Esophagus squamous epithelium (tissue), 5 donors: ENCODE data around the gene PLPP7. TPM values are rescaled to one million over a fixed set of nuclear protein-coding genes. Genes with fewer than 3 reads are reported as not detected.

ENCODE experiments used
- DNase-seq: peaks from one replicate; lab custom pipeline; 2025; lab: John Stamatoyannopoulos, UW
- H3K27ac ChIP-seq, 4 donors: fragments of 200-600 bp; sonication (generic); one replicate each; pipeline ENCODE4 v1.5.1; 2016 to 2019; ENCODE audit warnings: mild to moderate bottlenecking in 1 of 4
- H3K27me3 ChIP-seq, 4 donors: fragments of 200-600 bp; sonication (generic); 1 replicate in 3 of 4; 2 replicates in 1 of 4; pipeline versions ENCODE4 v1.5.1 to v1.6.0; 2017 to 2021; ENCODE audit warnings: antibody characterized with exemption in 1 of 4
- H3K36me3 ChIP-seq, 3 donors: fragments of 200-600 bp; sonication (generic); one replicate each; pipeline ENCODE4 v1.5.1; 2016 to 2019
- H3K4me1 ChIP-seq, 3 donors: fragments of 200-600 bp; sonication (generic); one replicate each; pipeline ENCODE4 v1.5.1; 2017 to 2019
- H3K4me3 ChIP-seq, 4 donors: fragments of 200-600 bp; sonication (generic); 1 replicate in 3 of 4; 2 replicates in 1 of 4; pipeline ENCODE4 v1.5.1; 2016 to 2019; ENCODE audit warnings: mild to moderate bottlenecking in 2 of 4, moderate library complexity in 1 of 4
- H3K9me3 ChIP-seq, 3 donors: fragments of 200-600 bp; sonication (generic); one replicate each; pipeline ENCODE4 v1.5.1; 2016 to 2019
- POLR2A ChIP-seq, 4 donors: fragments of 450-650 bp; IDR thresholded peaks; one replicate each; pipeline ENCODE4 v1.6.1; 2017; ENCODE audit warnings: antibody characterized with exemption in 4 of 4, mild to moderate bottlenecking in 4 of 4, moderate library complexity in 3 of 4
- WGBS, 2 donors: methylation state at CpG; one replicate each; pipeline ENCODE4 v1.1.5; 2018; 5-methylcytosine and 5-hydroxymethylcytosine counted together
- intact Hi-C: fragments of 100-400 bp; cut with DNase I; formaldehyde crosslinking; loops from one replicate; pipeline ENCODE4 v1.15.0; 2022
- total RNA-seq, 4 donors: library from RNA; depleted of rRNA; stranded (reverse); fragments of >200 nt; gene quantifications; one replicate each; pipeline ENCODE4 v1.1.0, GENCODE V29; 2016
- TF ChIP-seq, protein P1 (sequence below), 6 experiments: fragments of 450-650 bp in 4 of 6; fragments of 200-600 bp in 2 of 6; sonication (generic) in 2 of 6; IDR thresholded peaks; one replicate each; pipeline ENCODE4 v1.5.1; 2016 to 2019; ENCODE audit warnings: antibody characterized with exemption in 6 of 6, mild to moderate bottlenecking in 4 of 6, moderate library complexity in 4 of 6
- donor health status: DM: yes; HTN: yes; CAD: no.

Gene PLPP7
- total RNA-seq, 4 donors from 2014 or later, result 0.40 to 2.9 (median 0.97) TPM; not detected in 1

DNA sequence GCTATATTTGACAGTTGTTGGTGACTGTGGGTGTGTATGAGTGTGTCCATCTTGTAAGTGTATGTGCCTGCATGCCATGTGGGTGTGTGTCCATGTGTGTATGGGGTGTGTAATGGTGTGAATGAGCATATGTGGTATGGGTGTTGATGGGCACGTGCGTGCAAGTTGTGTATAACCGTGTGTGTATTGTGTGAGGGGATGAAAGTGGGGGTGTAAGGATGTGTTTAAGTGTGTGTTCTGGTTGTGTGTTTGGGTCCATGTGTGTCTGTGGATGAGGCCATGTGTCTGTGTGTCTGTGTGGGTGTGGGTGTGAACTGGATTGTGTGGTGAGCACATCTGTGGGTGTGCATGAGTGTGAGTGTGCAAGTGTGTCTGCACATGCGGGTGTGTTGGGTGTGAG lies 7.3 kb upstream of the PLPP7 start:
- no peak overlapping the region for H3K4me3 ChIP-seq
- no peak overlapping the region for H3K27ac ChIP-seq
- 60 to 74% methylated on average over 4 of the region's 4 CpGs for WGBS, 2 donors
- no peaks in the 10 kb centered on the region for H3K36me3 ChIP-seq
- H3K4me1 ChIP-seq, result peaks cover 6 to 23% (median 10%) of the 10 kb centered on the region in 3 donors
- intact Hi-C loops, result no loop called here
- no peaks in the 10 kb centered on the region for H3K9me3 ChIP-seq
- no peak for TF ChIP-seq POLR2A (IDR thresholded peaks at IDR 0.05)
- TF ChIP-seq, protein P1, sequence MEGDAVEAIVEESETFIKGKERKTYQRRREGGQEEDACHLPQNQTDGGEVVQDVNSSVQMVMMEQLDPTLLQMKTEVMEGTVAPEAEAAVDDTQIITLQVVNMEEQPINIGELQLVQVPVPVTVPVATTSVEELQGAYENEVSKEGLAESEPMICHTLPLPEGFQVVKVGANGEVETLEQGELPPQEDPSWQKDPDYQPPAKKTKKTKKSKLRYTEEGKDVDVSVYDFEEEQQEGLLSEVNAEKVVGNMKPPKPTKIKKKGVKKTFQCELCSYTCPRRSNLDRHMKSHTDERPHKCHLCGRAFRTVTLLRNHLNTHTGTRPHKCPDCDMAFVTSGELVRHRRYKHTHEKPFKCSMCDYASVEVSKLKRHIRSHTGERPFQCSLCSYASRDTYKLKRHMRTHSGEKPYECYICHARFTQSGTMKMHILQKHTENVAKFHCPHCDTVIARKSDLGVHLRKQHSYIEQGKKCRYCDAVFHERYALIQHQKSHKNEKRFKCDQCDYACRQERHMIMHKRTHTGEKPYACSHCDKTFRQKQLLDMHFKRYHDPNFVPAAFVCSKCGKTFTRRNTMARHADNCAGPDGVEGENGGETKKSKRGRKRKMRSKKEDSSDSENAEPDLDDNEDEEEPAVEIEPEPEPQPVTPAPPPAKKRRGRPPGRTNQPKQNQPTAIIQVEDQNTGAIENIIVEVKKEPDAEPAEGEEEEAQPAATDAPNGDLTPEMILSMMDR (IDR thresholded peaks at IDR 0.05), result no peak
- no peak for DNase-seq
- peaks cover 0 to 57% (median 0%) of the 10 kb centered on the region in 4 donors for H3K27me3 ChIP-seq

DNA sequence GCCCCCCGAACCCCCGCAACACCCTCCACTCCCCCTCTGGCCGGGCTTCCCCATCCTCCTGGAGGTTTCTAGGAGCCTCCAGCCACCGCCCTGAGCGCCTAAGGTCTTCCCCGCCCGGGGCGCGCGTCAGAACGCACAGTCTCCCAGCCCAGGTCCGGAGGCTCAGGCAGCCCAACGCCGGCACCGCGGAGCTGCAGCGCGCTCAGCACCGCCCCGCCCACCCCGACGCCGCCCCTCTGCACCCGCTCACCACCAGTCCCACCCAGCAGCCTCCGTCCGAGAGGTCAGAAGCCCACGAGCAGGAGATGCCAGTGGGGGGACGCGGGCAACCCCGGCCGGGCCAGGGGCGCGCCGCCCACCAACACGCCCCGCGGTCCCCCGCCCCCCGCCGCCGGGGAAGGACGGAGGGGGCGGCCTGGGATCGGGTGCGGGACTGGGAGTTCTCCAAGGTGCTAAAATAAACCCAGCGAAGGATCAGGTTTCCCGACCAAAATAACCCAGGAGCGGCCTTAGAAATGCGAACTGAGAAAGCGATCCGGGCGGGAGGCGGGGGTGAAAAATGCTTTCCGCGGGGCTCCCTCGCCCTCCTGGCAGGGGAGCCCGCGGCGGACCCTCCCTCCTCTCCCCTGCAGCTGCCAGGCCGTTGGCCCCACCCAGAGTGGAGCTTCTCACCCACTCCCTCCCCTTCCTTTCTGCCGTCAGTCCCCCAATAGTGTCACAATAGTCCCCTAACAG lies 6.7 kb upstream of the PLPP7 start:
- 23% methylated on average over 7 of the region's 61 CpGs; no CpG with 5 or more reads in 1 of the 2 donors for WGBS, 2 donors
- Histone ChIP-seq H3K36me3 (no peaks in the 10 kb centered on the region), H3K4me3 (peak overlapping the region in 2 of 4 donors; percentile 34 to 48), H3K4me1 (peaks cover 6 to 18% (median 8%) of the 10 kb centered on the region in 3 donors), H3K27me3 (peaks cover 0 to 53% (median 0%) of the 10 kb centered on the region in 4 donors), H3K27ac (no peak overlapping the region), H3K9me3 (no peaks in the 10 kb centered on the region)
- no peak for DNase-seq
- TF ChIP-seq, protein P1 (IDR thresholded peaks at IDR 0.05), result no peak
- no peak for TF ChIP-seq POLR2A (IDR thresholded peaks at IDR 0.05)
- intact Hi-C loops, result no loop called here

DNA sequence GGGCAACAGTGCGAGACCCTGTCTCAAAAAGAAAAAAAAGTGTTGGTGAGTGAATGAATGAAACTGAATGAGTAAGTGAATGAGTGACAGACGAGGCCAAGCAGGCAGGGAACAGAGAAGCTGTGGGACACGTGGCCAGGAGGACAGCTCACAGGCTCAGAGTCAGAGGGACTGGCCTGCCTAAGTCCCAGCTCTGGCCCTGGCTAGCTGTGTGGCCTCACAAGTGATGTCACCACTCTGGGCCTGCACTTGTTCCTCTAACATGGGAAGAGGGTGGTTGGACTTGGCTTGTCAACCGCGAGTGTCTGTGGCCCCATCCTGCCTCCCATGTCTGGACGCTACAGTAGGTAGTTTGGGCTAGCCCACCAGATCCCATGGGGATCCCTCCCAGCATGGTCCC lies 4.7 kb upstream of the PLPP7 start:
- no peak overlapping the region for H3K4me3 ChIP-seq
- peaks cover 6 to 16% (median 8%) of the 10 kb centered on the region in 3 donors for H3K4me1 ChIP-seq
- H3K27me3 ChIP-seq, result peaks cover 0 to 37% (median 0%) of the 10 kb centered on the region in 4 donors
- intact Hi-C loops, result no loop called here
- no peak for DNase-seq
- TF ChIP-seq, protein P1 (IDR thresholded peaks at IDR 0.05), result no peak
- TF ChIP-seq POLR2A (IDR thresholded peaks at IDR 0.05), result no peak
- no peaks in the 10 kb centered on the region for H3K36me3 ChIP-seq
- H3K27ac ChIP-seq, result no peak overlapping the region
- 85 to 86% methylated on average over 6 of the region's 6 CpGs for WGBS, 2 donors
- H3K9me3 ChIP-seq, result no peaks in the 10 kb centered on the region

DNA sequence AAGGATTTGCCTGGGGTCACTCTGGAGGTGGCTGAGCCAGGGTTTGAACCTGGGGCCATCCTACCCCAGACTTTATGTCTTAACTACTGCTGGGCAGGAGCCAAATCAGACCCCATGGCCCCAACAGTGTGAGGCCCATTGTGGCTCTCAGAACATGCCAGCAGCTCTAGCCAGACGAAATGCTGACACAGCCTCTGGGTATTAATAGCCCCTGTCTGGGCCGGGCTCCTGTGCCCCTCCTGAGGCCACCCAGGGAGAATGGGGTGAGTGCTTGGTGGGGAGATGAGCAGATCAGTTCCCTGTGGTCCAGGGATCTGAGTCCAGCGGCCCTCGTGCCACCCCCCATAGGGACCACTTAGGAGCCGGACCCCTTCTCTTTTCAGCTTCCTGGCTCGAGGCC lies 2.2 kb upstream of the PLPP7 start:
- DNase-seq, result no peak
- no peaks in the 10 kb centered on the region for H3K9me3 ChIP-seq
- TF ChIP-seq, protein P1 (IDR thresholded peaks at IDR 0.05), result no peak
- TF ChIP-seq POLR2A (IDR thresholded peaks at IDR 0.05), result no peak
- peaks cover 0 to 12% (median 0%) of the 10 kb centered on the region in 4 donors for H3K27me3 ChIP-seq
- WGBS, 2 donors, result 69 to 100% methylated on average over 1 to 2 of the region's 6 CpGs
- H3K27ac ChIP-seq, result no peak overlapping the region
- no peaks in the 10 kb centered on the region for H3K36me3 ChIP-seq
- no peak overlapping the region for H3K4me3 ChIP-seq
- H3K4me1 ChIP-seq, result peaks cover 7 to 28% (median 14%) of the 10 kb centered on the region in 3 donors
- intact Hi-C loops, result no loop called here

DNA sequence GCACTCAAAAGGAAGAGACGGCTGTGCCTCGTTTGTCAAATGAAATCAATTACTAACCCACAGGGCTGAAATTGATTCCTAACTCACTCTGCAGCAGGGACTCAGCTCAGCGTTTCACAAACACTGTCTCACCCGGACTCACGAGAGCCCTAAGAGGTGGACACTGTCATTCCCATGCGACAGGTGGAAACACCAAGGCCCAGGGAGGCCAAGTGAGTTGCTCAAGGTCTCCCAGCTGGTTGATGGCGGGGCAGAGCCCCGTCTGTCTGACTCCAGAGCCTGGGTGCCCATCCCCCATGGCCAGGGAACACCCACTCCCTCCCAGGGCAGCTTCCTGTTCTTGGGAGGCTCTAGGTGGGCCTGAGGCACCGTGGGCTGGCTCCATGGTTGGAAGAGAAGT lies 1.3 kb upstream of the PLPP7 start:
- no peak for TF ChIP-seq POLR2A (IDR thresholded peaks at IDR 0.05)
- TF ChIP-seq, protein P1 (IDR thresholded peaks at IDR 0.05), result no peak
- Histone ChIP-seq H3K4me3 (no peak overlapping the region), H3K27ac (no peak overlapping the region), H3K9me3 (no peaks in the 10 kb centered on the region), H3K36me3 (no peaks in the 10 kb centered on the region), H3K27me3 (peaks cover 0 to 3% (median 0%) of the 10 kb centered on the region in 4 donors), H3K4me1 (peaks cover 0 to 20% (median 9%) of the 10 kb centered on the region in 3 donors)
- 62 to 89% methylated on average over 4 of the region's 9 CpGs for WGBS, 2 donors
- intact Hi-C loops, result no loop called here
- no peak for DNase-seq
